ENCODE measurements around the gene JAZF1.

DNA sequence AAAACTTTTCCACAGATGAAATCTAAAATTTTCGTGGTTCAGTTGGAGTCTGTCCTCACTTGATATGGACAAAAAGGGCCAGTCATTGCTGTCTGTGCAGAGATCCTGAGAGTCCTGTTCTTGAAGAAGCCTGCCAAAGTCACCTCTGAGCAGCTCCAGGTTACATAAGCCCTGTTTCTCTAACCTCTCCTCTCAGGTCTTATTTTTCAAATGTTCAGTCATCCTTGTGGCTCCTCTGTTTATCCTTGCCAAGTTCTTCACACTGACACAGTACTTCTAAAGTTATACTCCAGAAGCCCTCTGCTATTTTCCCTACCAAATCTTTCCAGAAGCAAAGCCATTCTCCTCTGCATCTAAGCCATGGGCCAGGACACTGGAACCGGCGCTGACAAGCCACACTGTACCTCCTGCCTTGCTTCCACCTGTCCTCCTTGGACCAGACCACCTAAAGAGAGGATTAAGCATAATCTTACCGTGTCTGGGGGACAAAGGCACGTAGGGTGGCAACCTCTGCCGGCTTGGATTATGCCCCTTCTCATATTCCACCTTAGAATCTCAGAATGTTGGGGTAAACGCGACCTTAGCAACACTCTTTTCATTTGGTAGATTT is 161.6 kb downstream of the JAZF1 start:
- TF ChIP-seq CTCF (IDR thresholded peaks at IDR 0.05) (no peak), POLR2AphosphoS5 (IDR thresholded peaks at IDR 0.05) (no peak), EP300 (IDR thresholded peaks at IDR 0.05) (no peak), POLR2A (IDR thresholded peaks at IDR 0.05) (no peak)
